ENCODE measurements around the gene HPCA. TPM values are rescaled to one million over a fixed set of nuclear protein-coding genes. Genes with fewer than 3 reads are reported as not detected.

HPCA gene
- total RNA-seq, 2 donors from 2014 or later = 1.6 to 3.0 TPM

DNA sequence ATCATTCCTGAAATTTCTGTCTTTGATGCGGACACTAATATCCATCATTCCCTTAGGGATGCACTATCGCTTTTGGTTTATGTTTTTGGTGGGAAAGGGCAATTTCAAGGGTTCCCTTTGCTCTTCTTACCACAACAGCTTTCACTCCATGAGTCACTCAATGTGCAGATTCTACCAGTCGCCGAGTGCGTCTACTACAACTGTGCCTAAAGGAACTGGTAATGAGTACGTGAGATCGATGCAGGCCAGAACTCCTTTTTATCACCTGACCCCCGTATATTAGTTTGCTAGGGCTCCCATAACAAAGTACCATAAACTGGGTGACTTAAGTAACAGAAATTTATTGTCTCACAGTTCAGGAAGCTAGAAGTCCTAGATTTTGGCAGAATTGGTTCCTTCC, 42.4 kb downstream of the HPCA start:
- Histone ChIP-seq H3K4me3 (no peak overlapping the region), H3K27me3 (no peaks in the 10 kb centered on the region), H3K9me3 (no peaks in the 10 kb centered on the region), H3K9ac (ENCODE audit: low read depth in 2 of 2, low read length in 2 of 2) (no peak overlapping the region), H3K4me1 (no peaks in the 10 kb centered on the region), H3K36me3 (no peaks in the 10 kb centered on the region), H3K27ac (no peak overlapping the region)
- DNase-seq = no peak
- TF ChIP-seq, protein P1, sequence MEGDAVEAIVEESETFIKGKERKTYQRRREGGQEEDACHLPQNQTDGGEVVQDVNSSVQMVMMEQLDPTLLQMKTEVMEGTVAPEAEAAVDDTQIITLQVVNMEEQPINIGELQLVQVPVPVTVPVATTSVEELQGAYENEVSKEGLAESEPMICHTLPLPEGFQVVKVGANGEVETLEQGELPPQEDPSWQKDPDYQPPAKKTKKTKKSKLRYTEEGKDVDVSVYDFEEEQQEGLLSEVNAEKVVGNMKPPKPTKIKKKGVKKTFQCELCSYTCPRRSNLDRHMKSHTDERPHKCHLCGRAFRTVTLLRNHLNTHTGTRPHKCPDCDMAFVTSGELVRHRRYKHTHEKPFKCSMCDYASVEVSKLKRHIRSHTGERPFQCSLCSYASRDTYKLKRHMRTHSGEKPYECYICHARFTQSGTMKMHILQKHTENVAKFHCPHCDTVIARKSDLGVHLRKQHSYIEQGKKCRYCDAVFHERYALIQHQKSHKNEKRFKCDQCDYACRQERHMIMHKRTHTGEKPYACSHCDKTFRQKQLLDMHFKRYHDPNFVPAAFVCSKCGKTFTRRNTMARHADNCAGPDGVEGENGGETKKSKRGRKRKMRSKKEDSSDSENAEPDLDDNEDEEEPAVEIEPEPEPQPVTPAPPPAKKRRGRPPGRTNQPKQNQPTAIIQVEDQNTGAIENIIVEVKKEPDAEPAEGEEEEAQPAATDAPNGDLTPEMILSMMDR (IDR thresholded peaks at IDR 0.05) = no peak
- intact Hi-C loops (cut with DNase I) = no loop called here

DNA sequence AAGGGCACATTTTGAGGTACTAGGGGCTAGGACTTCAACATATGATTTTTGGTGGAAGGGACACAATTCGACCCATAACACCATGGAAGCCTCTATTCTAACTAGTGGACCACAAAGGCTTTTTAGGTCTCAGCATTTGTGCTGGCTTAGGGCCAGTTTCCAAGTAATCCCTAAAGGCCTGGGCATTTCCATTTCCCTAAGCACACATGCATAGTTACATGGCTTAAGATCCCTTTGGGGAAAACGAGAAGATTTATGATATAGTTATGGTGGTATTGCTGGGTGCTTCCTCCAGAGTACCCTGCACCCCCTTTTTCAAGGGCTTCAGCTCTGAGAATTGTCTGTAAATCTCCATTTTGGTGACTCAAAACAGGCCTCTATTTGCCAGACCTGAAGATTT, 43.1 kb downstream of the HPCA start:
- Histone ChIP-seq H3K4me3 (no peak overlapping the region), H3K9ac (ENCODE audit: low read depth in 2 of 2, low read length in 2 of 2) (no peak overlapping the region), H3K36me3 (no peaks in the 10 kb centered on the region), H3K9me3 (no peaks in the 10 kb centered on the region), H3K27ac (no peak overlapping the region), H3K4me1 (no peaks in the 10 kb centered on the region), H3K27me3 (no peaks in the 10 kb centered on the region)
- TF ChIP-seq, protein P1 (IDR thresholded peaks at IDR 0.05) = no peak
- intact Hi-C loops (cut with DNase I) = no loop called here
- DNase-seq = no peak

DNA sequence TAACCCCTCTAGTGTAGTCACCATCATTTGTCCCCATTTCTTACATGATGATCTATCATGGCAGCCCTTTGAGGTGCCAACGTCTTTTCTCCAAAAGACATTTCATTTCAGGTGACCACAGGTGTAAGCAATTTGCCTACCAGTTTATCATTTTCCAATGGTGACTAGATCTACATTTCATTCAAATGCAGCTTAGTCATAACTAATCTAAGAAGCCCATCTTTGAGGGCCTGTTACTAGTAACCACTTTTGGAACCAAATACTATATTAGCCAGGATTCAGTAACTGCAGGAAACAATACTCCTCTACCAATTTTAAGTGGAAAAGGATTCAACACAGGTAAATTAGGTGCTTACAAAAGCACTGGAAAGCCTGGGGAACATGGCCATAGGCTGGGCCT, 45.5 kb downstream of the HPCA start:
- peaks cover under 1% of the 10 kb centered on the region for H3K4me1 ChIP-seq
- intact Hi-C loops (cut with DNase I) = loop anchor here (2.0 kb wide), 2 partner anchors 125 to 155 kb away; no protein-coding TSS in a partner anchor
- no peak overlapping the region for H3K4me3 ChIP-seq
- TF ChIP-seq, protein P1 (IDR thresholded peaks at IDR 0.05) = no peak
- H3K27me3 ChIP-seq = no peaks in the 10 kb centered on the region
- peaks cover under 1% of the 10 kb centered on the region for H3K36me3 ChIP-seq
- no peaks in the 10 kb centered on the region for H3K9me3 ChIP-seq
- no peak overlapping the region for H3K27ac ChIP-seq
- no peak for DNase-seq
- H3K9ac ChIP-seq (ENCODE audit: low read depth in 2 of 2, low read length in 2 of 2) = no peak overlapping the region

DNA sequence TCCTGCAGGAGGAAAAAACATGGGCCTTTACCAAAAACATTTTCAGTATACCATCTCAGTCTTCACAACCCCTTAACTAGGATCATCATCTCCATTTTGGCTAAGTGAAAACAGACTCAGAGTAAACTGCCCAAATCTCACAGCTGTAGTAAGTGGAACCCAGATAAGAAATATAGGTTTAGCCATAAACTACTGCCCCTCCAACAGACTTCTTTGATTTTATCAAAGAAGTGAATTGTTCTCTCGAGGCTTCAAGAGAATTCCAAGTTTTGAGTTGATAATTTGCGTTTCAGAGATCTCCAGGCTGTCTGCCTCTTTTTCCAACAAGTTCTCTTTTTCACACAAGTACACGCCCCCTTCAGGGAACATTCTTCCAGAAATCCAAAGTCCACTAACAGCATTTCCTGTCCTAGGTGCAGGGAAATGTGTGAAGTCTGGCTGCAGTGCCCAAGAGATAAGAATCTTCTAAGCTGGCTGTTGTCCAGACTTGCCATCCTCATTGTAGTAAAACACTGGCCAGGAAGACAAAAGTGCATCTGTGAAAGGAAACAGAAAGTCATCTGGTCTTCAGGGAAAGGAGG, 47.5 kb downstream of the HPCA start:
- H3K27me3 ChIP-seq = no peaks in the 10 kb centered on the region
- H3K36me3 ChIP-seq = peaks cover 4% of the 10 kb centered on the region
- peak overlapping the region; percentile 94 for H3K27ac ChIP-seq
- TF ChIP-seq, protein P1 (IDR thresholded peaks at IDR 0.05) = no peak
- intact Hi-C loops (cut with DNase I) = loop anchor here (2.0 kb wide), 2 partner anchors 123 to 153 kb away; no protein-coding TSS in a partner anchor
- peak; percentile 92 for DNase-seq
- H3K9me3 ChIP-seq = no peaks in the 10 kb centered on the region
- H3K4me3 ChIP-seq = no peak overlapping the region
- peak overlapping the region in 1 of 2 donors; percentile 62 for H3K9ac ChIP-seq (ENCODE audit: low read depth in 2 of 2, low read length in 2 of 2)
- H3K4me1 ChIP-seq = peaks cover 15% of the 10 kb centered on the region

DNA sequence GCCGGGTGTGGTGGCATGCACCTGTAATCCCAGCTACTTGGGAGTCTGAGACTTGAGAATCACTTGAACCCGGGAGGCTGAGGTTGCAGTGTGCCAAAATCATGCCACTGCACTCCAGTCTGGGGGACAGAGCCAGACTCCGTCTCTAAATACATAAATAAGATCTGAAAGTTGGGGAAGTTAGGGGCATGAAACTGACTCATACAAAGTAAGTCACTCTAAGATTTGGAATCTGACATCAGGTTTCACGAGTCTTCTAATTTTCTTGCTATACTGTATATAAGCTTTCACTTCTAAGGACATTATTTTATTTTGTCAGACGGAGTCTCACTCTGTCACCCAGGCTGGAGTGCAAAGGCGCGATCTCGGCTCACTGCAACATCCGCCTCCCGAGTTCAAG, 48.2 kb downstream of the HPCA start:
- peaks cover 4% of the 10 kb centered on the region for H3K36me3 ChIP-seq
- H3K27me3 ChIP-seq = no peaks in the 10 kb centered on the region
- H3K27ac ChIP-seq = peak overlapping the region; percentile 94
- DNase-seq = no peak
- no peak overlapping the region for H3K4me3 ChIP-seq
- H3K4me1 ChIP-seq = peaks cover 21% of the 10 kb centered on the region
- TF ChIP-seq, protein P1 (IDR thresholded peaks at IDR 0.05) = no peak
- no peaks in the 10 kb centered on the region for H3K9me3 ChIP-seq
- intact Hi-C loops (cut with DNase I) = no loop called here
- peak overlapping the region; percentile 7 to 62 for H3K9ac ChIP-seq (ENCODE audit: low read depth in 2 of 2, low read length in 2 of 2)

All from colonic mucosa (tissue), 4 donors.